ENCODE results near the gene SPTBN4.
"Not testable (repeated sequence)": the region's sequence is repeated elsewhere in the genome, so short reads cannot be mapped to it uniquely, and the experiment has no call there.

Gene SPTBN4

DNA sequence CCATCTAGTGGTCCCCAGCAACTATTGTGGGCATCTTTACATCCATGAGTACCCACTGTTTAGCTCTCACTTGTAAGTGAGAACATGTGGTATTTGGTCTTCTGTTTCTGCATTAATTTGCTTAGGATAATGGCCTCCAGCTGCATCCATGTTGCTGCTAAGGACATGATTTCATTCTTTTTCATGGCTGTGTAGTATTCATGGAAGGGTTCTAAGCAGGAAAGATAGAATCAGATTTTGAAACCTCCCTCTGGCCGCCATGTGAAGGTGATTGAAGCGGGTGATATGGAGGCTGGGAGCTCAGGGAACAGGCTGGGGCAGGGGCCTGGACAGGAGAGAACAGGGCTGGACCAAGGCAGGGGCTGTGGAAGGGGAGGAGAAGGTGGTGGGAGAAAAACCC, 154.5 kb downstream of the SPTBN4 start:
- DNase-seq (ENCODE audit: low read depth in 2 of 2) = no peak

DNA sequence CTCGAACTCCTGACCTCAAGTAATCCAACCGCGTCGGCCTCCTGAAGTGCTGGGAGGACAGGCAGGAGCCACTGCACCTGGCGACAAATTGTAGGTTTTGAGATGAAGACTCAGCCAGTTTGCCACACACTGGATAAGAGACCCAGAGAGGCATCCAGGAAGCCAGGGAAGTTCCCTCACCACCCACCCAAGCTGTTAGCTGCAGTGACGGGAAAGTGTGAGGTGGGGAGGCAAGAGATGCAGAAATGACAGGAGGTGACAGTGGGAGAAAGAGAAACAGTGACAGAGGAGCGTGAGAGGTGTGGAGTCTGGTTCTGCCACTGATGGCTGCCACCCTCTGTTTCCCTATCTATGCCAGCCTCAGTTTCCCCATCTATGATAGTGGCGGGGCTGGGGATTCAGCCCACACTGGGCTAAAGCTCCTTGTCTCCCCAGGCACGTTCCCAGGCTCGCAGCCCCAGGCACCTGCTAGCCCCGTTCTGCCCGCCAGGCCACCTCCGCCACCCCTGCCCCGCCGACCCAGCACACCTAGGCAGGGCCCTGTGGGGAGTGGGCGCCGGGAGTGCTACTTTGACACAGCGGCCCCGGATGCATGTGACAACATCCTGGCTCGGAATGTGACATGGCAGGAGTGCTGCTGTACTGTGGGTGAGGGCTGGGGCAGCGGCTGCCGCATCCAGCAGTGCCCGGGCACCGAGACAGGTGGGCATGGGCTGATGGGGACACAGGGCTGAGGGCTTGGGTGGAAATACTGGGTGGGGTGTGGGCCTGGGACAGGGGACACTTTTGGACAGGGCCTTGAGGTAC, 155.4 kb downstream of the SPTBN4 start:
- no peak for DNase-seq (ENCODE audit: low read depth in 2 of 2)

DNA sequence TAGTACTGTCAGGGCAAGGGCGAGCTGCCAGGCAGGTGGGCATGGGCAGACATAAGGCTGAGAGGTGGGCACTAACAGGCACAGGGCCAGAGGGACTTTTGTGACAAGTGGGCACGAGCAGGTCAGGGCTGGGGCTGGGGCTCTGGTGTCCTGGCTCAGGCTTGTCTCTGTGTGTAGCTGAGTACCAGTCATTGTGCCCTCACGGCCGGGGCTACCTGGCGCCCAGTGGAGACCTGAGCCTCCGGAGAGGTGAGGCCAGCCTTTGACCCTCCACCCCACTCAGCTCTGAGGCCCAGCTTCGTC, 155.9 kb downstream of the SPTBN4 start:
- DNase-seq (ENCODE audit: low read depth in 2 of 2) = no peak

DNA sequence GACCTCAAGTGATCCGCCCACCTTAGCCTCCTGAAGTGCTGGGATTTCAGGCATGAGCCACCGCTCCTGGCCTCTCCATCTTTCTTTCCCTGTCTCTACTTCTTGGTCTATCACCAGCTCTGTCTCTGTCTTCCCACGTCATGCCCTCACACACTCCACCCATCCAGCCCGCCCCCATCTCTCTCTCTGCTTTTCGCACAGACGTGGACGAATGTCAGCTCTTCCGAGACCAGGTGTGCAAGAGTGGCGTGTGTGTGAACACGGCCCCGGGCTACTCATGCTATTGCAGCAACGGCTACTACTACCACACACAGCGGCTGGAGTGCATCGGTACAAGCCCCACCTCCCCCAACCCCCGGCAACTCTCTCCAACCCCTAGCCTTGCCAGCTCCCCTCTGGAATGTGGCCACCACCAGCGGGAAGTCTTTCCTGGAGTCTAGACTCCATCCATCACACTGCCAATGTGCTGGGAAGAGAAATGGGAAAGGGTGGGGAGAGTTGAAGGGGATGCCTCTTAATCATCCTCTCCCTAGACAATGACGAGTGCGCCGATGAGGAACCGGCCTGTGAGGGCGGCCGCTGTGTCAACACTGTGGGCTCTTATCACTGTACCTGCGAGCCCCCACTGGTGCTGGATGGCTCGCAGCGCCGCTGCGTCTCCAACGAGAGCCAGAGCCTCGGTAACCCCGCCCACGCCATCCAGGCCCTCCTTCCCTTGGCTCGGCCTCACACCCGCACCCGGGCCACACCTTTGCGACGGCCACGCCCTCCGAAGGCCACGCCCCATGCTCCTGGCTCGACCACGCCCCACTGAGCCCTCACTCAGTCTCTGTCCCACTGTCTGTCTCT, 156.8 kb downstream of the SPTBN4 start:
- DNase-seq (ENCODE audit: low read depth in 2 of 2) = no peak

DNA sequence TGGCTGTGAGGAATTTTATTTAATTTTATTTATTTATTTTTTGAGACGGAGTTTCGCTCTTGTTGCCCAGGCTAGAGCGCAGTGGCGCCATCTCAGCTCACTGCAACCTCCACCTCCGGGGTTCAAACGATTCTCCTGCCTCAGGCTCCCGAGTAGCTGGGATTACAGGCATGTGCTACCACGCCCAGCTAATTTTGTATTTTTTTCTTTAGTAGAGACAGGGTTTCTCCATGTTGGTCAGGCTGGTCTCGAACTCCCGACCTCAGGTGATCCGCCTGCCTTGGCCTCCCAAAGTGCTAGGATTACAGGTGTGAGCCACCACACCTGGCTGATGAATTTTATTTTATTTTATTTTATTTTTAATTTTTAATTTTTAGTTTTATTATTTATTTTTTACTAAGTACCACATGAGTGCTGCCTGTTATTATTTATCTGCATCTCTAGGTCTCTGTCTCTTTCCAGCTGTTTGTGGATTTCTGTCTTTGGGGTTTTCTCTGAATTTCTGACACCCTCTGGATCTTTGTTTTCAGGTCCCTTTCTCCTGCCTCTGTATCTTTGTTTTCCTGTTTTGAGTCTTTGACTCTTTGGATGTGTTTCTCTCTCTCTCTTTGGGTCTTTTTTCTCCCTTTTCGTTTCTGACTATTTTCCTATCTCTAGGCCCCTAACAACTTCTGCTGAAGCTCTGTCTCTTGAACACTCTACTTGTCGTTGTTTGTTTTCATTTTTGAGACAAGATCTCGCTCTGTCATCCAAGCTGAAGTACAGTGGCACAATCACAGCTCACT, 157.8 kb downstream of the SPTBN4 start:
- DNase-seq (ENCODE audit: low read depth in 2 of 2) = not testable (repeated sequence)

DNA sequence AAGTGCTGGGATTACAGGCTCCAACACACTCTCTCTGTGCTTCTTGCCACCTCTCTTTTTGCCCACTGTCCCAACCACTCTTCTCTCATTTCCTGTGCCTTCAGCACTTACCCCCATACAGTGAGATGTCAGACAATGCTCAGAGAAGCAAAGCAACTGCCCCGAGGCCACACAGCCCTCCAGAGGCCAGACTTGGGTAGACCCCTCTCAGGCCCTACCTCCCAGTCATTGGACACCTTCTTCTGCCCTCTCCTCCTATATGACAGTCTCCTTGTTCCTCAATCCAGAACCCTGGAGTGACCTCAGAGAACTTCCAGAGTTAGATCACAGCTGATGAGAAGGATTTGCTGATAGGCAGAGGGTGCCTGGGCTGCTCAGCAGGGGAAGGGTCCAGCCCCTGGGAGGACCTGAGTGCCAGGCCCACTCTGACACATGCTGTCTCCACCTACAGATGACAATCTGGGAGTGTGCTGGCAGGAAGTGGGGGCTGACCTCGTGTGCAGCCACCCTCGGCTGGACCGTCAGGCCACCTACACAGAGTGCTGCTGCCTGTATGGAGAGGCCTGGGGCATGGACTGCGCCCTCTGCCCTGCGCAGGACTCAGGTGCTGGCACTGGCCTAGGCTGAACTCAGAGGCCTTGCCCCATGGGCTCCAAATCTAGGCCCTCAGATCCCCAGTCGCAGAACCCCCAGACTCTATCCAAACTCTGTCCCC, 158.8 kb downstream of the SPTBN4 start:
- DNase-seq (ENCODE audit: low read depth in 2 of 2) = no peak

Data from stimulated activated CD8-positive, alpha-beta memory T cell treated with anti-CD3 and anti-CD28 coated beads, Interleukin-2, amount 100 ng/mL, for 1 hour (primary cell).